GM10847 (cell line): ENCODE results near the gene CAPZB.

ENCODE experiments used
- POLR2A ChIP-seq: IDR thresholded peaks from 2 replicates; pipeline ENCODE4 v1.6.1; 2011; ENCODE audit not compliant: insufficient read length; ENCODE audit errors: extremely low read depth

CAPZB gene

GRCh38 chr1:19371226-19372135, 113.9 kb downstream of the CAPZB start:
- TF ChIP-seq POLR2A, result no peak

GRCh38 chr1:19370453-19371170, 114.7 kb downstream of the CAPZB start:
- TF ChIP-seq POLR2A, result no peak

GRCh38 chr1:19369396-19370090, 115.8 kb downstream of the CAPZB start:
- no peak for TF ChIP-seq POLR2A

- no peak for TF ChIP-seq POLR2A
These were observed 116.4 kb downstream of the CAPZB start for GRCh38 chr1:19368964-19369363.

GRCh38 chr1:19368050-19368449, 117.3 kb downstream of the CAPZB start:
- TF ChIP-seq POLR2A, result no peak

- no peak for TF ChIP-seq POLR2A
These were observed 117.7 kb downstream of the CAPZB start for GRCh38 chr1:19367584-19368041.

- TF ChIP-seq POLR2A, result no peak
These were observed 118.5 kb downstream of the CAPZB start for GRCh38 chr1:19366599-19367536.

GRCh38 chr1:19365721-19366120, 119.6 kb downstream of the CAPZB start:
- TF ChIP-seq POLR2A, result no peak

GRCh38 chr1:19363536-19364152, 121.7 kb downstream of the CAPZB start:
- TF ChIP-seq POLR2A, result no peak

- no peak for TF ChIP-seq POLR2A
These were observed 123.7 kb downstream of the CAPZB start for GRCh38 chr1:19361611-19362147.

- TF ChIP-seq POLR2A, result no peak
These were observed 124.3 kb downstream of the CAPZB start for GRCh38 chr1:19360843-19361610.

- TF ChIP-seq POLR2A, result no peak
These were observed 124.9 kb downstream of the CAPZB start for GRCh38 chr1:19360432-19360831.

GRCh38 chr1:19360016-19360415, 125.3 kb downstream of the CAPZB start:
- TF ChIP-seq POLR2A, result no peak
